HG03342 (cell line): ENCODE data around the gene ABT1.
"Not testable (repeated sequence)": the region's sequence is repeated elsewhere in the genome, so short reads cannot be mapped to it uniquely, and the experiment has no call there.

ENCODE experiments used
- ATAC-seq: cut with Tn5 transposase; IDR thresholded peaks from one replicate; pipeline ENCODE4 v1.9.1; 2021; ENCODE audit warnings: mild to moderate bottlenecking, moderate library complexity; ENCODE audit not compliant: unreplicated experiment

The ABT1 gene

GRCh38 chr6:26596579-26597388 lies at the start of gene ABT1:
TSS of gene ABT1 (plus strand) at chr6:26596953. CDS start at chr6:26596983, 30 bp downstream.
- peak; percentile 79 for ATAC-seq

- not testable (repeated sequence) for ATAC-seq
Observed at GRCh38 chr6:26547363-26547762, 49.4 kb upstream of the ABT1 start.

DNA sequence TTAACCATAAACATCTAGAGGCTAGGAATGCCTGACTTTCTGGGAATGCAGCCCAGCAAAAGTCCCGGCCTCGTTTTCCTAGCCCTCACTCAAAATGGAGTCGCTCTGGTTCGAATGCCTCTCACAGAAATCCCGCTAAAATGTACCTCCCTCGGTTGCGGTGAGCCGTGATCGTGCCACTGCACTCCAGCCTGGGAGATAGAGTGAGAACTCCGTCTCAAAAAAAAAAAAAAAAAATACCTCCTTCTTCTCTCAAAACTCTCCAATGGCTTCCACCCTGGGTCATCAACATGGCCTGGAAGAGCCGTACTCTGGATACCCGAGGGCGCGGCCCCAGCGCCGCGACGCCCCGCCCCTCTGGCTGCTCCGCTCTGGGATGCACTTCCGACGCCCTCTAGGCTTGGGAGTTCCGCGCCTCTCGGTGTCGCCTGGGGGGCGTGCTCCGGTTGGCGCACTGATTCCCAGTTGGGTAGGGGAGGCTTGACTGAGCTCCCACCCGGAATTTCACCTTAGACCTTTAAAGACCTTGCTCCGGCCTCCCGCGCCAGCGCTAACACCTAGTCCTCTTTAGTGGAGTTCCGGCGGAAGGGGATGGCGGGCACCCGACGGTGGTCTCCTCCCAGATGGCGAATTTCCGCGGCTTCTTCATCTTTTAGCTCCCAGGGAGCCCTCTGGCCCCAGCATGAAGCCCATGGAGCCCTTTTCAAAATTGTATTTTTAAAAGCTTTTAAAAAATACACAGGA lies 46.3 kb upstream of the ABT1 start:
- no peak for ATAC-seq

- no peak for ATAC-seq
Observed at GRCh38 chr6:26552205-26552604, 44.5 kb upstream of the ABT1 start.

- no peak for ATAC-seq
Observed at GRCh38 chr6:26552640-26553188, 44.0 kb upstream of the ABT1 start.

DNA sequence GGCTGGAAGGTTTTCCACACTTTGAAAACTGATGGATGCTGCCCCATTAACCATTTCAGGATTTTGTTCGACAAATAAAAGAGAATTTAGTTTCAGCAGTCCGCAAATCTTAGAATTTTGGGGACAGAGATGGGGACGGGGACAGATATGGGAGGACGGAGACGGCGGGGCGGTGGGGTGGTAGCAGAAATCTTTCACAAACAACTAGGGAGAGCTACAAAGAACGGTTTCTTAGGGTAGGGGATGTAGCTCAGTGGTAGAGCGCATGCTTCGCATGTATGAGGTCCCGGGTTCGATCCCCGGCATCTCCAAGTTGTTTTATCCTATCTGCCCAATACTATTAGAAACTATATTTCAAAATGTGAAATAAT lies 43.5 kb upstream of the ABT1 start:
- peak; percentile 45 for ATAC-seq

- ATAC-seq: peak; percentile 35
Observed at GRCh38 chr6:26553635-26554446, 42.9 kb upstream of the ABT1 start.

- peak; percentile 5 for ATAC-seq
Observed at GRCh38 chr6:26554447-26554696, 42.4 kb upstream of the ABT1 start.

- ATAC-seq: peak; percentile 27
Observed at GRCh38 chr6:26554697-26555504, 41.9 kb upstream of the ABT1 start.

DNA sequence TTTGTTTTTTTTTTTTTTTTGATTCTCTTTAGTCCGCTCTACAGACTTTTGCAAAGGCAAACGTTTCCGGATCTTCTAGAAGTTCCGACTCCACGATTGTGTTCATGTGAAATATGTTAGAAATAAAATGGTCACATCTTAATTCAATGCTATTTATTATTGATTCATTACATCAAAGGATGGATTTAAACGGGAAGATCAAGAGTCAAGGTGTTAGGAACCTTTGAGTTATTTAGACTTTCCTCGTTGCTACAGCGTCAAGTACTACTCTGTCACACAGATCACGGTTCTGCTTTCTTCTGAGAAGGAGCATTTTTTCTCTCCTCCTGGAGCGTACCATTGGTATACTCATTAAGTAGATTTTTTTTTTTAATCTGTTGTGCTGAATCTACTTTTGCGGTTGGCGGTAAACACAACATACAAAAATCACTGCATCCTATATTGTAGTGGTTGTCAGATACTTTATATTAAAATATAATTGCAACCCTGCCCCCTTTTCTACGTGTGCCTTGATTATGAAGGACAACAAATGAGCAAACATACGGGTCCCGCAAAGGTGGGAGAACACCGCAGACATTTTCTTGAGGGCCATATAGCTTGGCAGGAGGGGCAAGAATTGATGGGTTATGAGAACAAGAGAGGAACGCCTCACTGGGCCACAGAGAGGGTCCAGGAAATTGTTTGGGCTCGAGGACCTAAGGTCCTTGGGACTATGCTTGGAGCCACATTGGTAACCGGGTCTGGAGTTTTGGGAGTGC lies 41.1 kb upstream of the ABT1 start:
- ATAC-seq: no peak

GRCh38 chr6:26556263-26557070 lies 40.3 kb upstream of the ABT1 start:
- no peak for ATAC-seq

- ATAC-seq: no peak
Observed at GRCh38 chr6:26561533-26562466, 35.0 kb upstream of the ABT1 start.

DNA sequence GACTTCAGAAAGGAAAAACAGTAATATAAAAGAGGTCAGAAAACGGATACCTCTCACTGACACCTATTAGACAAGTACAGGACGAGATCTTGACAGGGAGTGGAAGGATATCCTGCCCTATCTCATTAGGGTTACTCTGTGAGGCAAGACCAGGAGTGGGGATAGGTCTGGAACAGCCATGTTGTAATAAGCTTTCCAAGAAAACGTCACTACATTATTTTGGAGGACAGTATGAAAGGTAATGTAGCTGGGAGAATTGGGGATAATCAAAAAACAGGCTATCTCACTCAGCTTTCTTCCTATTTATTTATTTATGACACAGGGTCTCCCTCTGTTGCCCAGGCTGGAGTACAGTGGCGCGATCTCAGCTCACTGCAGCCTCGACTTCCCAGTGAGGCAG lies 33.3 kb upstream of the ABT1 start:
- ATAC-seq: no peak

- ATAC-seq: peak; percentile 74
Observed at GRCh38 chr6:26568601-26569432, 27.9 kb upstream of the ABT1 start.

GRCh38 chr6:26569433-26569764 lies 27.4 kb upstream of the ABT1 start:
- no peak for ATAC-seq

- ATAC-seq: no peak
Observed at GRCh38 chr6:26570027-26570809, 26.5 kb upstream of the ABT1 start.
